ENCODE measurements around the gene LHB. TPM values are rescaled to one million over a fixed set of nuclear protein-coding genes. Genes with fewer than 3 reads are reported as not detected.

The LHB gene
- total RNA-seq, 1 experiment from 2014 or later, result not detected

DNA sequence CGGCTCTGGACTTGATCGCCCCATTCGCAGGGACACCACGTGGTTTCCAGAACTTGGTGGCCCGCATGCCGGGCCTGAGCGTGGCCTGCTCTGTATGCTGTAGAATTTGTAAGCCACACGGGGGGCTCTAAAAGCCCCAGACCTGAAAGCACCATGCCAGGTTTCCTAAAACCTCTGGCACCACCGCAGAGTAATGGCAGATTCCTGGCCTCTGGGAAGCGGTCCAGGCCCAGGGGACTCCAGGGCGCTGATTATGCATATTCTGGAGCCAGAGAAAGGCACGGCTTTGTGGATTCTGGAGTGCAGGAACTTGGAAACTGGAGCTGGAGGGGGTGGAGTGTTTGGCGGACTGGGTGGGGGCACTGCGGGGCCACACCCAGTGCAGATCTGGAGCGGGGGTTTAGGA, 48.1 kb downstream of the LHB start:
- Mint-ChIP-seq H3K27ac (no peak overlapping the region), H3K9me3 (peaks cover 0 to 5% of the 10 kb centered on the region in 2 experiments; a peak in 1 of 5 replicates), H3K36me3 (ENCODE audit: insufficient read depth in 1 of 3, low read depth in 3 of 3) (peaks cover 37 to 57% (median 55%) of the 10 kb centered on the region in 3 experiments; a peak in 6 of 7 replicates), H3K27me3 (ENCODE audit: low read depth) (peaks cover 2% of the 10 kb centered on the region; the same call in 1 of the 2 replicates), H3K4me1 (peaks cover 21 to 40% of the 10 kb centered on the region in 2 experiments), H3K4me3 (no peak overlapping the region)
- Histone ChIP-seq H3K9me3 (ENCODE audit: control insufficient read depth, low read depth, low read length) (no peaks in the 10 kb centered on the region), H2BK12ac (ENCODE audit: insufficient read length, low read depth, low read length) (no peak overlapping the region), H2BK15ac (ENCODE audit: low read depth, low read length) (no peak overlapping the region), H3K56ac (ENCODE audit: insufficient read length, low read depth, low read length) (no peak overlapping the region), H3K79me2 (ENCODE audit: insufficient read depth, low read length) (no peaks in the 10 kb centered on the region), H4K91ac (ENCODE audit: insufficient read length, low read depth, low read length) (no peak overlapping the region), H3K4me2 (ENCODE audit: insufficient read depth, insufficient read length, low read length) (no peak overlapping the region), H3K23me2 (ENCODE audit: insufficient read length, low read depth, low read length, poor library complexity, severe bottlenecking) (peaks cover 13% of the 10 kb centered on the region), H2AK5ac (ENCODE audit: insufficient read length, low read length) (no peak overlapping the region), H3K27me3 (ENCODE audit: insufficient read depth, low read length) (no peaks in the 10 kb centered on the region), H3K14ac (ENCODE audit: insufficient read depth, low read length) (no peak overlapping the region), H4K8ac (replicated peaks; ENCODE audit: insufficient read length, low read depth, low read length) (no peak overlapping the region), H3K23ac (ENCODE audit: insufficient read length, low read depth, low read length) (no peak overlapping the region), H3K18ac (ENCODE audit: insufficient read length, low read depth, low read length) (no peak overlapping the region), H4K20me1 (ENCODE audit: control insufficient read depth, insufficient read depth, insufficient read length) (peaks cover 3% of the 10 kb centered on the region), H3K9ac (ENCODE audit: extremely low read depth, insufficient read length, low read length) (no peak overlapping the region), H2BK5ac (ENCODE audit: insufficient read length, low read length) (no peak overlapping the region), H3K79me1 (ENCODE audit: insufficient read depth, low read depth, low read length, poor library complexity, severe bottlenecking) (no peaks in the 10 kb centered on the region), H3K4me1 (ENCODE audit: insufficient read depth, low read length) (no peaks in the 10 kb centered on the region), H4K5ac (ENCODE audit: insufficient read length, low read depth, low read length) (no peak overlapping the region), H2BK120ac (ENCODE audit: low read depth, low read length, poor library complexity, severe bottlenecking) (no peak overlapping the region), H3K4ac (ENCODE audit: low read depth, low read length) (no peak overlapping the region), H2BK20ac (ENCODE audit: low read depth, low read length, poor library complexity, severe bottlenecking) (no peak overlapping the region), H3T11ph (ENCODE audit: low read length) (no peak overlapping the region), H2AFZ (ENCODE audit: low read length) (no peak overlapping the region), H3K27ac (ENCODE audit: insufficient read length, low read depth, low read length) (no peak overlapping the region)
- TF ChIP-seq, protein P1, sequence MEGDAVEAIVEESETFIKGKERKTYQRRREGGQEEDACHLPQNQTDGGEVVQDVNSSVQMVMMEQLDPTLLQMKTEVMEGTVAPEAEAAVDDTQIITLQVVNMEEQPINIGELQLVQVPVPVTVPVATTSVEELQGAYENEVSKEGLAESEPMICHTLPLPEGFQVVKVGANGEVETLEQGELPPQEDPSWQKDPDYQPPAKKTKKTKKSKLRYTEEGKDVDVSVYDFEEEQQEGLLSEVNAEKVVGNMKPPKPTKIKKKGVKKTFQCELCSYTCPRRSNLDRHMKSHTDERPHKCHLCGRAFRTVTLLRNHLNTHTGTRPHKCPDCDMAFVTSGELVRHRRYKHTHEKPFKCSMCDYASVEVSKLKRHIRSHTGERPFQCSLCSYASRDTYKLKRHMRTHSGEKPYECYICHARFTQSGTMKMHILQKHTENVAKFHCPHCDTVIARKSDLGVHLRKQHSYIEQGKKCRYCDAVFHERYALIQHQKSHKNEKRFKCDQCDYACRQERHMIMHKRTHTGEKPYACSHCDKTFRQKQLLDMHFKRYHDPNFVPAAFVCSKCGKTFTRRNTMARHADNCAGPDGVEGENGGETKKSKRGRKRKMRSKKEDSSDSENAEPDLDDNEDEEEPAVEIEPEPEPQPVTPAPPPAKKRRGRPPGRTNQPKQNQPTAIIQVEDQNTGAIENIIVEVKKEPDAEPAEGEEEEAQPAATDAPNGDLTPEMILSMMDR (conservative IDR thresholded peaks at IDR 0.05), result no peak
- no peak for DNase-seq
- no CpG with 5 or more reads among the region's 15 CpGs for WGBS (ENCODE audit: extremely low coverage, insufficient read length, low lambda C conversion rate)
